PFSK-1 (cell line): ENCODE results near the gene GET3.

Source experiments
- FOXP2 ChIP-seq: optimal IDR thresholded peaks from 2 replicates; pipeline ENCODE3; 2011; ENCODE audit warnings: borderline replicate concordance, control low read depth, inconsistent platforms; ENCODE audit not compliant: insufficient read depth; ENCODE audit errors: extremely low read length, extremely low read depth
- POLR2AphosphoS5 ChIP-seq: IDR thresholded peaks from 2 replicates; pipeline ENCODE4 v1.6.1; 2012; ENCODE audit warnings: low read depth, mild to moderate bottlenecking, control low read depth, low read length, moderate library complexity
- SIN3A ChIP-seq: IDR thresholded peaks from 2 replicates; pipeline ENCODE4 v1.6.1; 2012; ENCODE audit warnings: mild to moderate bottlenecking, low read length, moderate library complexity, borderline replicate concordance; ENCODE audit not compliant: insufficient read depth
- TAF1 ChIP-seq: IDR thresholded peaks from 2 replicates; pipeline ENCODE4 v1.6.1; 2012; ENCODE audit warnings: low read length, control low read depth, borderline replicate concordance; ENCODE audit not compliant: insufficient read depth
- TF ChIP-seq, protein P1 (sequence below), 2 experiments: IDR thresholded peaks; 2 replicates each; pipeline versions ENCODE4 v1.6.1 to v1.8.0; 2011 to 2012; ENCODE audit warnings: low read depth in 2 of 2, low read length in 2 of 2, control low read depth in 1 of 2, inconsistent platforms in 1 of 2, mild to moderate bottlenecking in 1 of 2, moderate library complexity in 1 of 2; ENCODE audit not compliant: insufficient read depth in 1 of 2

DNA sequence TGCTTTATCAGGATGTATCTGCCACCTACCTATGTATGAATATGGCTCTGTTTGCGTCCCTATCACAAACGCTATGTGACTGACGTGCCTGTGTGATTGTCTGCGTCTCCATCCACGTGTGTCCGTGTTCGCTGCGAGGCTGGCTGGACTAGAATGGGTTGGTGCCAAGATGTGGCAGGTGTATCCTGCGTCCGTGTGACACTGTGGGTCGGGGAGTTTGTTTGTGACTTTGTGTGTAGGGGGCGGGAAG is 44.8 kb downstream of the GET3 start:
- TF ChIP-seq, protein P1, sequence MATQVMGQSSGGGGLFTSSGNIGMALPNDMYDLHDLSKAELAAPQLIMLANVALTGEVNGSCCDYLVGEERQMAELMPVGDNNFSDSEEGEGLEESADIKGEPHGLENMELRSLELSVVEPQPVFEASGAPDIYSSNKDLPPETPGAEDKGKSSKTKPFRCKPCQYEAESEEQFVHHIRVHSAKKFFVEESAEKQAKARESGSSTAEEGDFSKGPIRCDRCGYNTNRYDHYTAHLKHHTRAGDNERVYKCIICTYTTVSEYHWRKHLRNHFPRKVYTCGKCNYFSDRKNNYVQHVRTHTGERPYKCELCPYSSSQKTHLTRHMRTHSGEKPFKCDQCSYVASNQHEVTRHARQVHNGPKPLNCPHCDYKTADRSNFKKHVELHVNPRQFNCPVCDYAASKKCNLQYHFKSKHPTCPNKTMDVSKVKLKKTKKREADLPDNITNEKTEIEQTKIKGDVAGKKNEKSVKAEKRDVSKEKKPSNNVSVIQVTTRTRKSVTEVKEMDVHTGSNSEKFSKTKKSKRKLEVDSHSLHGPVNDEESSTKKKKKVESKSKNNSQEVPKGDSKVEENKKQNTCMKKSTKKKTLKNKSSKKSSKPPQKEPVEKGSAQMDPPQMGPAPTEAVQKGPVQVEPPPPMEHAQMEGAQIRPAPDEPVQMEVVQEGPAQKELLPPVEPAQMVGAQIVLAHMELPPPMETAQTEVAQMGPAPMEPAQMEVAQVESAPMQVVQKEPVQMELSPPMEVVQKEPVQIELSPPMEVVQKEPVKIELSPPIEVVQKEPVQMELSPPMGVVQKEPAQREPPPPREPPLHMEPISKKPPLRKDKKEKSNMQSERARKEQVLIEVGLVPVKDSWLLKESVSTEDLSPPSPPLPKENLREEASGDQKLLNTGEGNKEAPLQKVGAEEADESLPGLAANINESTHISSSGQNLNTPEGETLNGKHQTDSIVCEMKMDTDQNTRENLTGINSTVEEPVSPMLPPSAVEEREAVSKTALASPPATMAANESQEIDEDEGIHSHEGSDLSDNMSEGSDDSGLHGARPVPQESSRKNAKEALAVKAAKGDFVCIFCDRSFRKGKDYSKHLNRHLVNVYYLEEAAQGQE (IDR thresholded peaks at IDR 0.05; ENCODE audit: insufficient read depth in 1 of 2, low read depth in 2 of 2, low read length in 2 of 2), result no peak
- no peak for TF ChIP-seq SIN3A
- TF ChIP-seq POLR2AphosphoS5, result no peak; the same call in 1 of the 2 replicates
- TF ChIP-seq TAF1, result no peak
- TF ChIP-seq FOXP2, result no peak
